NK-92 (cell line): ENCODE results near the gene SPAG16.

Experiments used
- DNase-seq: peaks from one replicate; lab custom pipeline; 2025; ENCODE audit not compliant: unreplicated experiment; lab: John Stamatoyannopoulos, UW

SPAG16 gene

DNA sequence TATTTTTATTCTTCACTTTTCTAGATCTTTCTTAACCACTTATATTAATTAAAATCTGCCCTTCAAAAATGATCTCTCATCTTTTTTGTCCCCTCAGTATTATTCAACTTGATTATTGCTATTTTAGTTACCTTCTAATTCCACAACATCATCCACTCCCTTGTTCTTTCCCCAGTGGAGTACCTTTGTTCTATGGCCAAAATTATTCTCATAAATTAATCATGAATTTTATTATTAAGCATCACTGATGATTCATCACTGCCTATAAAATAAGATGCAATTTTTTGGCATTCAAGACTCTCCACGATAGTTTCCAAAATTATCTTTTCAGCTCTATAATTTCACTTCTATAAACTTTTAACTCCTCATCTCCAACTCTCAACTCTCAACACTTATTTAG, 505.7 kb downstream of the SPAG16 start:
- DNase-seq = no peak

DNA sequence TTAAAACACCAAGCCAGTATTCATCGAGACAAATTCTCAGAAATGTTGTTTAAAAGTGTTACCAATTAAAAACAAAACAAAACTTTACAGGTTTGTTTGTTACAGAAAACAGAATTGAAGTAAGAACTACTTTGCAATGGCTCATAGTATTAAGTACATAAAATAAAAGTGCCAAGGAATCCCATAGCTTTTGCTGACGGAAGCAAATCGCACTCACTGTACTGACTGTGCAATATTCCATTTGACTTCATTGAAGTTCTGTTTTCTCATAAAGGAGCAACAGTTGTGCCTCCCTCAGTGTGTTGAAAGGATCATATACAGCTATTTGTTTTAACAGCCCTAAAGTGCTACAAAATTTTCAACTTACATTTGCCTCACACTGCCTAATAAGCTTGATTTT, 507.8 kb downstream of the SPAG16 start:
- no peak for DNase-seq

DNA sequence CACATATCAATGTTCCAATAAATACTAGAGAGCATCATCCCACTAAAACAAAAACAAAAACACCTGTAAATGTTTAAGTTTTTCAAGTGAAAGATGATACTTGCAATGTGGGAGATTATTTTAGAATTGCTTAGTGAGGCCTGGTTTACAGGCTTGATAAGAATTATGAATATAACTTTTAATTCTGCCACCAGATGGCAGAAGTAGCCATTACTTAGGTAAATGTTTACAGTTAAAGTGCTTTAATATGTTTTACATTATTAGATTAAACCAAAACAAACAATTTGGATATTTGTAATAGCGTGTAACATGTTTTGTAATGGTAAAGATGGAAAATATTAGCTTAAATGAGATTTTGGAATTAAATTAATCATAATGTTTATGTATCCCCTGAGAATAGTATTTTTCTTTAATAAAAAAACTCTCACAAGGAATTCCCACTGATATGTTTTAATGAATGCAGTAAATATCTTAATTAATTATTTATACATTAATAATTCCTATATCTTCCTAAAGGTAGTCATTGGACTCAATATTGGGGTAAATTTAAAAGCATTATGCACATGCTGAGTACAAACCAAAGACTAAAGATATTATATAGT, 522.0 kb downstream of the SPAG16 start:
- no peak for DNase-seq

DNA sequence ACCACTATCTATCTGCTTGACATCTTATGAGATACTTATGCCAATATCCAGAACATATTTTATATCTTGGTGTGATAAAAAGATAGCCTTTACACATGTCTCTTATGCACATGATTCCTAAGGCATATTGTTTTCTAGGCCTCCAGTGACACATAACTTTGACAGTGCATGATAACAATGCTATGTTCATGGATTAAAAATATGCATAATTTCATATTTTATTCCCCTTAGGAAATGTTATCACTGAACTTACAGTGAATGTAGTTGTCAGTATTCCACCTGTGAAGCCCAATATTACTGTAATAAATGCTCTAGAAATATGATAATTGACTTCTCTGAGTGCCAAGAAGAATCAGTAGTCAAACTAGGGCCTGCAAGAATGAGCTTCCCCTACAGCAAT, 532.3 kb downstream of the SPAG16 start:
- no peak for DNase-seq

DNA sequence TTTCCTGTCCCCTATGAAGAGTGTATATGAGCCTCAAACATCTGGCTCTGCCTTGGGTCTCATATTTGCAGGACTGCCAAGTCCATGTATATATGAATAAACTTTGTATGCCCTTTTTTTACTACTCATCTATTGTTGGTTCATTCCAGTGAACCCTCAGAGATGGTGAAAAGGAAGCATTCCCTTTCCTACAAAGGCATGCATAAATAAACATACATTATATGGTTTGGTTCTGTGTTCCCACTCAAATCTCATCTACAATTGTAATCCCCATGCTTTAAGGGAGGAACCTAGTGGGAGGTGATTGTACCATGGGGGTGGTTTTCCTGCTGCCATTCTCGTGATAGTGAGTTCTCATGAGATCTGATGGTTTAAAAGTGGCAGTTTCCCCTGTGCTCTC, 534.2 kb downstream of the SPAG16 start:
- no peak for DNase-seq

DNA sequence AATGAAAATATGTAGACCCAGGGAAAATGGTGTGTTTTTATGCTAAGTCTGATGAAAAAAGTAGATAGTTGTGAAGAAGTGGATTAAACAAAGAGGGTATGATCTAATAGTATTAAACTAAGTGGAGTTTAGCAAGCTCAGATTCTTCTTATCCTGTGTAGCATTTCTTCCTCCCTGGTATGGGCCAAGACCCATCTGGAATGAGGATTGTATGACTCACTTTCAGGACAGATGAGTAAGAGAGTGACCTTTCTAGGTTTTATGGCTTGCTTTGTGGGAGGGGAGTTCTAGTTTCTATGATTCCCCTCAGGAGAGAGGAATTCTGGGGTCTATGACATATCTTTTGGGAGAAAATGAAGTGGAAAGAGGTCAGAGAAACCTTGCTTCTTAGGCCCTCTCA, 550.1 kb downstream of the SPAG16 start:
- DNase-seq = no peak

DNA sequence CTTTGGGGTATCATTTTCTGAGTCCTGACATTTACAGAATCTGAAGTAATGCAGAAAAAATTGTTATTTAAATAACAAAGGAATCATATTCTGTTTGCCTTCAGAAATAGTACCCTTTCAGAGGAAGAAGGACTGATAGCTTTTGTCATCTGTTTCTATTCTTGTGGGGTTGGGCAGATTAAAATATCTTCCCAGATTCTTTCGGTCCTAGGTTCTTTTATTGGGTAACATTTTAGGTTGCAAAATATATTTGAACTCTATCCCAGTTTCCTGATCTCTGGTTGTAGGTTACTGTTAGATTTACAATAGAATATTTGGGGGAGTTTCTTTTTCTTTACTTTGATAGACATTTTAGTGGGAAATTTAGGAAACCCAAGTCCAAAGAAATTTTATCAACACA, 550.5 kb downstream of the SPAG16 start:
- no peak for DNase-seq

DNA sequence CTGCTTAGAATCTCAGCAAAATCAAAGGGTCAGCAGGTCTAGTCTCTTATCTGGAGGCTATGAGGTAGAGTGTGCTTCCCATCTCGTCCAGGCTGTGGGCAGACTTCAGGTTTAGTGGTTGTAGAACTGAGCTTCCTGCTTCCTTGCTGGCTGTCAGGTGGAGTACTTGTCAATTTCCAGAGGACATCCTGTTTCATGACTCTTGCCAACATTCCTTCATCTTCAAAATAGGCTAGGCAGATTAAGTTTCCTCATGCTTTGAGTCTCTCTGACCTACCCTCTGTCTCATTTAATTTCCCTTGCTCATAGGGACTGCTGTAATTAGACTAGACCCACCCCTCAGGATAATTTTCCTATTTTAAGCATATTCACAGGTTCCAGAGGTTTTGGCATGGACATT, 562.6 kb downstream of the SPAG16 start:
- DNase-seq = no peak

DNA sequence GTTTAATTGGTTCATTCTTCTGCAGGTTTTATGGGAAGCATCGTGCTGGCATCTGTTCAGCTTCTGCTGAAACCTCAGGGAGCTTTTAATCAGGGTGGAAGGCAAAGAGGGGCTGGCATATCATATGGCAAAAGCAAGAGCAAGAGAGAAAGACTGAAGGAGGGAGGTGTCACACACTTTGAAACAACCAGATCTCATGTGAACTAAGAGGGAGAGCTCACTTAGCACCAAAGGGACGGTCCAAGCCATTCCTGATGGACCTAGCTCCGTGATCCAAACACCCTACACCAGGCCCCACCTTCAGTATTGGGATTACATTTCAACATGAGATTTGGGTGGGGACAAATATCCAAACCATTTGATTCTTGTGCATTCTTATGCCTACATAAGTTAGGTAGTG, 563.1 kb downstream of the SPAG16 start:
- no peak for DNase-seq

DNA sequence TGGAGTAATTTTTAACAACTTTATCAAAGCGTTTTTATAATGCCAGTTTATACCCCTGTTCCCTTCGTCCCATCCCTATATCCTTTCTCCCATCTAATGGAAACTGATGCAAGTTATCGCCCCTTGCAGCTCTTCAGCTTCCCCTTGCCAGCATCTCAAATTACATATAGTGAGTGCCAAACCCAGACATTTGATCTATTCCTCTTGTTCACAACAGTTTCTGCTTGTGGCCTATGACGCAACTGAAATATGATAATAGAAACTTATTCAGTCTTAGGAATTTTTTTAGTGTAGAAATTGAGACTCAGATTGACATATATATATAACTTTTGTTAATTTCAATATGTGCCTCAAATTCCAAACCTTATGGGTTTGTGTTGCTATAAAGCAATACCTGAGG, 564.4 kb downstream of the SPAG16 start:
- DNase-seq = no peak

DNA sequence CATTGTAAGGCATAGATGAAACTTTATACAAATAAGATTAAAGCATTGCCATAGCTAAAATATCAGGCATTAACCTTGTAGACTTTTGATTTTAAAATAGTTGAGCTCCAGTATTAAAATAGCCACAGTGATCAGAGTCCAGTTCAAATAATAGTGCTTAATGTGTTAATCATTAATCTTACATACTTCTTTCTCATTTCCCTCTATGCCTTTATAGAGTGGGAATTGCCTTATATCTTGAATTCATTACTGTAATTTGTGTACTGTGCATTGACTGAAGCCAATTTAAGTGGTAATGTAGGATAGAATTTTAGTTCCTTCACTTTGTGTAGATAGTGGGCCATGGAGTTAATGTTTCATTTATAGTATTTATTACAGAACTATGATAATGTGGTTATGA, 577.4 kb downstream of the SPAG16 start:
- DNase-seq = no peak

DNA sequence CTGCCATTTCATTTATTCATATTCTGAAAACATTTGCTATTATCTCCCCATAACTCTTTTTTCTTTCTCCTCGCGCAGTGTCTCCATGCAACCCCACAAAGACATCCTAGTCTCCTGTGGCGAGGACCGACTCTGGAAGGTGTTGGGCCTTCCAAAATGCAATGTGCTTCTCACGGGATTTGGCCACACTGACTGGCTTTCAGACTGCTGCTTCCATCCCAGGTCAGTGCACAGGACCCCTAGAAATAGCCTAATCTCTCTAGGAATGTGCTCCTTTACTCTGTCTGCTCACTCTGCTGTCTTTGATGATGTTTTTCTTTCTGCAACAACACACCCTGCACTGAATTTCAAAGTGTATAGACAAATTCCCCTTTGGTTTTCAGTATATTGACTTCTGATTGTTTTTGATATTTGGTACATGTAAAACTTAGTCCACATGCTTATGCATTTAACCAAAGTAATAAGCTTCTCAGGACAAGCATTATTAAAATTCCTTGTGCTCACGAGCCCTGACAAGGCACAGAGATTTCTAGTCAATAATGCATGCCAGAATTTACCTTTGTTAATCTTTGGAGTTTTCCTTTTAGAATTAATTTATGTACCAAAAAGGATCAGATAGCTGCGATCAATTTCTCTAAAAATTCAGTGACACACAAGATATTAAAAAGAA, 578.3 kb downstream of the SPAG16 start:
- no peak for DNase-seq

DNA sequence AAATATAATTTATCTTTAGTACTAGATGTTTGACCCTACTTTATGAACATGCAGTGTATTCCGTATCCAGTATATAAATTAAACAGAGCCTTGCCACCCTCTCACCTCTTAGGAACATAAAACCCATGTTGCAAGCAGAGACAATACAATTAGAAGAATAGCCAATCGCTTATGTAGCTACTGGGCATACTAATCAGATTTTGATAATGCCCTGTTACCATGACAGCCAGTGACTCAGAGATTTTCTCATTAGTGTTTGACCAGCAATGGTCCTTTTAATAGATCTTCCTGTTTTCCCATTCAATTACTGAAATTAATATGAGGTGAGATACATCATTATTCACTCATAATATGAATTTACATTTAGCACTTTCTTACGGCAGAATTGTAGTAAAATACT, 579.3 kb downstream of the SPAG16 start:
- DNase-seq = no peak

DNA sequence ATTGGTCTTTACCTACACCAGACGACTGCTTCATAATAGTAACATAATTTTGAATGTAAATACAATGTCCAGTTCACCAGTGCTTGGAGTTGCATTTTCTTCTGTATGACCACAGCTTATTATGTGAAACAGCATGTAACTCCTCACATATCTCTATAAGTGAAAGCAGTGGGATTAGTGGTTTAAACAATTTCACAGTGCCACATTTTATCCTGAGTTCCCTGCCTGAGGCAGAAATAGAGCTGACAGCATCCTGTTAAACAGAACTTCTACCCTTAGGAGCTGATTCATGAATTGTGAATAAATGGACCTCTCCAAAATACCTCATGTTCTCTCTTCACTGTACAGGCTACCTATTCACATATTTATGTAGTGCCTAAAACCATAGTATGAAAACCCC, 584.3 kb downstream of the SPAG16 start:
- DNase-seq = no peak

DNA sequence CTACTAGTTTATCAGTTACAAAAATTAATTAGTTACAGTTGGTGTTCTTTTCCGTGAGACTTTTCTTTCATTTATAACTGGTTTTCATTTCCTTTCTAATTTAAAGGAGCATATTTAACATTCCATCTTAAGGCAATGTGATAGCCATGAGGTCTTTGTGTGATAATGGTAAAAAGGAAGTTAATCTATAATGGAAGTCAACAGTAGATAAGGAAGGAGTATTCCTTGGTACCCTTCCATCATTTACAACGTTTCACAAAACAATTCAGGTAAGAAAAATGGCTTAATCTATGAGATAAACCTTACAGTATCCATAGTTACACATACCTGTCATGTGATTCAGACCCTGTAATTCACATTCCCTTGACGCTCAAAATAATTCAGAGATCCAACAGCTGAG, 601.2 kb downstream of the SPAG16 start:
- no peak for DNase-seq

DNA sequence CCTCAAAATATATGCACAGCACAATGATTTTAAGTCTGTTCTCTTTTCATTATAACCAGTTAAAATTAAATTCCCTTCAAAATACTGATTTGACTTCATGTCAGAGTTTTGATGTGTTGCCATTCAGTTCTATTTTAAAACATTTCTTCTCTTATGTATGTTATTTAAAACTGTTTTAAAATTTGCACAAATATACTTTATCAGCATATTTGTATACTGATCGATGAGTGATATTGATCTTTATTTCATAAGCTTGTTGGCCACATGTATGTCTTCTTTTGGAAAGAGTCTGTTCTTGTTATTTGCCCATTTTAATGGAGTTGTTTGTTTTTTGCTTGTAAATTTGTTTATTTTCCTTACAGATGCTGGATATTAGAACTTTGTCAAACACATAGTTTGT, 630.2 kb downstream of the SPAG16 start:
- no peak for DNase-seq

DNA sequence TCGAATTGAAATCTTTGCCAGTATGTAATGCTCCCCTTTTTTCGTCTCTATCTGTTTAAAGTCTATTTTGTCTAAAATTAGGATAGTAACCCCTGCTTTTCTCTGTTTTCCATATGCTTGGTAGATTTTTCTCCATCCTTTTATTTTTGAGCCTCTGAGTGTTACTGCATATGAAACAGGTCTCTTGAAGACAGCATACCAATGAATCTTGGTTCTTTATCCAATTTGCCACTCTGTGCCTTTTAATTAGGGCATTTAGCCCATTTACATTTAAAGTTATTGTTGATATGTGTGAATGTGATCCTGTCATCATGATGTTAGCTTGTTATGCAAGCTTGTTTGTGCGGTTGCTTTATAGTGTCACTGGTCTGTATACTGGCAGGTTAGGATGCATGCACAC, 635.8 kb downstream of the SPAG16 start:
- DNase-seq = no peak

DNA sequence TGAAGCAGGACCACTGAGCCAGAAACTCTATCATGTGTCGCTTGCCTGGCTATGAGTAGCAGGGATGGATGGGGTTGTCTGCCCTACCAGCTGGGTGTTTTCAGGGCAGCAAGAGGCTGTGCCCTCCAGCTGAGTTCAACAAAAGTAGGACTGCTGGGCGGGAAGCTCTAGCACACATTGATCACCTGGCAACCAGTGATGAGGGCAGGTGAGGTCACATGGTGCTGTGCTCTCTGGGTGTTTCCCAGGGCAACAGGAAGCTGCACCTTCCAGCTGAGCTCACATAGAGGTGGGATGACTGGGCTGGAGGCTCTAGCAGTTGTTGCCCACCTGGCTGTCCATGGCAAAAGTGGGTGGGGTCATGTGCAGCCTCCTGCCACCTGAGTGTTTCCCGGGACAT, 639.3 kb downstream of the SPAG16 start:
- DNase-seq = no peak

DNA sequence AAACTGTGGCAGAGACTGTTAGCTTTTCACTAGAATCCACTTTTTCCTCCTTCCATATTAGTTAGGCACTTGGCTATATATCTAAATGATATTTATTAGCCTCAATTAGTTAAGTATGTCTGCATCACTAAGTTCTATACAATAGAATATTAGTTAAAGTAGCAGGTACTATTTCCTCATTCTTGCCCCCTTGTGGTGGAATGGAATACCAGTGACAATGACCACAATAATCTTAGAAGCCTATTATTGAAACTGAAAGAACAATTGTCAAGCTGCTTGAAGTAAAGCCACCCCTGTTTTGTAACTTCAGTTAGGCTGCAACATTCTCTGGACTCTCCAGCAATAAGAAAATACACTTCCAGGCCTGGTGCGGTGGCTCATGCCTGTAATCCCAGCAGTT, 650.3 kb downstream of the SPAG16 start:
- no peak for DNase-seq

DNA sequence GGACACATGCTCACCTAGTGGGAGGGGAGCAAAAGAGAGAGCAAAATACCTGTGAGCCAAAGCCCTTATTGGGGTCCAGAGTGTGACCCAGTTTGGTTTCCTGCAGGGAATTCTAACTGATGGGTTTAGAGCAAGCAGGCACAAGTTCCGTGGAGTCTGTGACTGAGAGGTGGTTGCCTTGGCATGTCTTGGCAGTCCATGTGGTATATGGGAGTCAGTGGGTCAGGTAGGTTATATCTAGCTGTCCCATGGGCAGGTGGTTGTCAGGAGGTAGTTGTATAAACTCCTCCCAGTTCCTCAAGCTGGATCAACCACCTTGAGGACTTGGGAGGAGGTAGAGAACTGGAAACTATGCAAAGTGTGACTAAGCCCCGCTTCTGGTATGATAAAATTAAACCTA, 673.8 kb downstream of the SPAG16 start:
- DNase-seq = no peak

DNA sequence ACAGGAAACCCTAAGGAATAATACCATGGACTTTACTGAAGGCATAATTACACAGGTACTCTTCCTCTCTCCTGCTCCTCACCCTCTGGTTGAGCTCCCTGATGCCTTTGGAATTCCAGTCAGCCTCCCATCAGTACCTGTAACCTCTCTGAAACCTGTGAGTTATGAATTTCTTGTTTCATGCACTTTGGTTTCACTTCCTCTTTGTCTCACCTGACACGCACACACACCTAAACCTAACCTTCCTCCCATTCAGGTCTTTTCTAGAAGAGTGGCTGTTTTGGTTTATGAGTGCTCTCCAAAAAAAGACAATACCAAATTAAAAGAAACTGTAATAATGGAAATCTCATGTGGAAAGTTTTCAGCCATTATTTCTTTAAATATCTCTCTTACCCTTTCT, 675.3 kb downstream of the SPAG16 start:
- no peak for DNase-seq

DNA sequence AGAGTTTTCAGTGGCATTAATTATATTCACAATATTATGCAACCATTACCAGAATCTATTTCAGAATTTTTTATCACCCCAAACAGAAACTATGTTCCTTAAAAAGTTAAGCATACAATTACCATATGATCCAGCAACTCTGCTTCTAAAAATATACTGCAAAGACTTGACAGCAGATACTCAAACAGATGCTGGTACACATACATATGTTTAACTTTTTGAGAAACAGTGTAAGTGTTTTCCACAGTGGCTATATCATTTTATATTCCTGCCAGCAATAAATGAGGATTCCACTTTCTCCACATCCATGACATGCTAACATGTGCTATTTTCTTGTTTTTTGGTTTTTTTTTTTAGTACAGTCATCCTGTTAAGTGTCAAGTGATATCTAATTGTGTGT, 687.3 kb downstream of the SPAG16 start:
- no peak for DNase-seq

DNA sequence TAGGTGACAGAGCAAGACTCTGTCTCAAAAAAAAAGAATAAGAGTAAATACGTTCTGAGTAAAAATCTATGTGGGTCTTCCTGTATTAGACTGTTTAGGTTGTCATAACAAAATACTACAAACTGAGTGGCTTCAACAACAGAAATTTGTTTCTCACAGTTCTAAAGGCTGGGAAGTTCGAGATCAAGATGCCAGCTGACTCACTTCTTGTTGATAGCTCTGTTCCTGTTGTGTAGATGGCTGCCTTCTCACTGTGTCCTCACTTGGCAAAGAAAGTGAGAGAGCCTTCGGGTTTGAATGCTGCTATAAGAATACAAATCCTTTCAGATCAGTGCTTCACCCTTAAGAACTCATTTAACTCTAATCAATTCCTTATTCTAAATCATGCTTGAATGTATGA, 696.6 kb downstream of the SPAG16 start:
- DNase-seq = no peak
